Muscle layer of duodenum (tissue), 2 donors: Measurements from ENCODE around the gene NHS.

ENCODE experiments used
- H3K27ac ChIP-seq: one replicate; pipeline ENCODE4 v1.7.0; 2013; ENCODE audit warnings: mild to moderate bottlenecking, low read length
- H3K27me3 ChIP-seq: one replicate; pipeline ENCODE4 v1.7.0; 2013; ENCODE audit warnings: low read depth, mild to moderate bottlenecking, control low read depth, low read length
- H3K36me3 ChIP-seq, 2 donors: one replicate each; pipeline ENCODE4 v1.7.0; 2013; ENCODE audit warnings: low read length in 2 of 2, control low read depth in 1 of 2, mild to moderate bottlenecking in 1 of 2; ENCODE audit not compliant: insufficient read depth in 2 of 2, control insufficient read depth in 1 of 2
- H3K4me1 ChIP-seq, 2 donors: one replicate each; pipeline ENCODE4 v1.7.0; 2013; ENCODE audit warnings: low read length in 2 of 2, mild to moderate bottlenecking in 2 of 2, control low read depth in 1 of 2, moderate library complexity in 1 of 2; ENCODE audit not compliant: insufficient read depth in 2 of 2, control insufficient read depth in 1 of 2
- H3K4me3 ChIP-seq, 2 donors: one replicate each; pipeline ENCODE4 v1.7.0; 2013; ENCODE audit warnings: low read length in 2 of 2, low read depth in 1 of 2, mild to moderate bottlenecking in 1 of 2
- H3K9me3 ChIP-seq, 2 donors: one replicate each; pipeline ENCODE4 v1.7.0; 2013; ENCODE audit warnings: low read length in 2 of 2, control low read depth in 1 of 2, mild to moderate bottlenecking in 1 of 2; ENCODE audit not compliant: control insufficient read depth in 1 of 2
- donor health status: healthy.

The NHS gene

GRCh38 chrX:17643528-17643927 lies 268.5 kb downstream of the NHS start:
- no peaks in the 10 kb centered on the region for H3K9me3 ChIP-seq
- peaks cover 0 to 4% of the 10 kb centered on the region in 2 donors for H3K4me1 ChIP-seq
- no peaks in the 10 kb centered on the region for H3K27me3 ChIP-seq
- H3K36me3 ChIP-seq = no peaks in the 10 kb centered on the region
- H3K4me3 ChIP-seq = no peak overlapping the region
- H3K27ac ChIP-seq = no peak overlapping the region

- Histone ChIP-seq H3K4me1 (no peaks in the 10 kb centered on the region), H3K4me3 (no peak overlapping the region), H3K27ac (no peak overlapping the region), H3K9me3 (no peaks in the 10 kb centered on the region), H3K36me3 (no peaks in the 10 kb centered on the region), H3K27me3 (no peaks in the 10 kb centered on the region)
These were observed 269.0 kb downstream of the NHS start for GRCh38 chrX:17644001-17644400.

- H3K36me3 ChIP-seq = no peaks in the 10 kb centered on the region
- H3K4me1 ChIP-seq = peaks cover 0 to 18% of the 10 kb centered on the region in 2 donors
- no peak overlapping the region for H3K27ac ChIP-seq
- H3K9me3 ChIP-seq = no peaks in the 10 kb centered on the region
- H3K27me3 ChIP-seq = no peaks in the 10 kb centered on the region
- H3K4me3 ChIP-seq = no peak overlapping the region
These were observed 279.1 kb downstream of the NHS start for GRCh38 chrX:17654116-17654515.

- Histone ChIP-seq H3K9me3 (no peaks in the 10 kb centered on the region), H3K36me3 (no peaks in the 10 kb centered on the region), H3K27ac (no peak overlapping the region), H3K27me3 (no peaks in the 10 kb centered on the region), H3K4me3 (peak overlapping the region; percentile 37 to 58), H3K4me1 (peaks cover 0 to 18% of the 10 kb centered on the region in 2 donors)
These were observed 280.4 kb downstream of the NHS start for GRCh38 chrX:17655211-17656034.

GRCh38 chrX:17656035-17656418 lies 281.0 kb downstream of the NHS start:
- Histone ChIP-seq H3K36me3 (no peaks in the 10 kb centered on the region), H3K9me3 (no peaks in the 10 kb centered on the region), H3K4me3 (peak overlapping the region in 1 of 2 donors; percentile 58), H3K27me3 (no peaks in the 10 kb centered on the region), H3K4me1 (peaks cover 0 to 18% of the 10 kb centered on the region in 2 donors), H3K27ac (no peak overlapping the region)

GRCh38 chrX:17656556-17656955 lies 281.6 kb downstream of the NHS start:
- H3K4me1 ChIP-seq = peaks cover 0 to 18% of the 10 kb centered on the region in 2 donors
- H3K4me3 ChIP-seq = peak overlapping the region in 1 of 2 donors; percentile 58
- H3K27me3 ChIP-seq = no peaks in the 10 kb centered on the region
- no peak overlapping the region for H3K27ac ChIP-seq
- H3K9me3 ChIP-seq = no peaks in the 10 kb centered on the region
- no peaks in the 10 kb centered on the region for H3K36me3 ChIP-seq

GRCh38 chrX:17662391-17662790 lies 287.4 kb downstream of the NHS start:
- Histone ChIP-seq H3K4me1 (no peaks in the 10 kb centered on the region), H3K9me3 (no peaks in the 10 kb centered on the region), H3K36me3 (no peaks in the 10 kb centered on the region), H3K27me3 (no peaks in the 10 kb centered on the region), H3K4me3 (no peak overlapping the region), H3K27ac (no peak overlapping the region)

GRCh38 chrX:17668929-17669328 lies 293.9 kb downstream of the NHS start:
- H3K27me3 ChIP-seq = no peaks in the 10 kb centered on the region

GRCh38 chrX:17669458-17669857 lies 294.5 kb downstream of the NHS start:
- Histone ChIP-seq H3K4me1 (no peaks in the 10 kb centered on the region), H3K27me3 (no peaks in the 10 kb centered on the region), H3K27ac (no peak overlapping the region), H3K9me3 (no peaks in the 10 kb centered on the region), H3K4me3 (no peak overlapping the region), H3K36me3 (no peaks in the 10 kb centered on the region)

More at GRCh38 chrX:17668929-17669328, 293.9 kb downstream of the NHS start:
- H3K27ac ChIP-seq = no peak overlapping the region
- H3K36me3 ChIP-seq = no peaks in the 10 kb centered on the region
- no peaks in the 10 kb centered on the region for H3K4me1 ChIP-seq
- H3K4me3 ChIP-seq = no peak overlapping the region
- H3K9me3 ChIP-seq = no peaks in the 10 kb centered on the region

- H3K27ac ChIP-seq = no peak overlapping the region
- no peaks in the 10 kb centered on the region for H3K36me3 ChIP-seq
- no peaks in the 10 kb centered on the region for H3K9me3 ChIP-seq
- H3K4me1 ChIP-seq = no peaks in the 10 kb centered on the region
- H3K4me3 ChIP-seq = no peak overlapping the region
- no peaks in the 10 kb centered on the region for H3K27me3 ChIP-seq
These were observed 294.9 kb downstream of the NHS start for GRCh38 chrX:17669891-17670290.

GRCh38 chrX:17670874-17671273 lies 295.9 kb downstream of the NHS start:
- no peaks in the 10 kb centered on the region for H3K9me3 ChIP-seq
- no peaks in the 10 kb centered on the region for H3K4me1 ChIP-seq
- H3K27ac ChIP-seq = no peak overlapping the region
- no peaks in the 10 kb centered on the region for H3K36me3 ChIP-seq
- H3K27me3 ChIP-seq = no peaks in the 10 kb centered on the region
- no peak overlapping the region for H3K4me3 ChIP-seq

GRCh38 chrX:17674601-17675000 lies 299.6 kb downstream of the NHS start:
- H3K9me3 ChIP-seq = no peaks in the 10 kb centered on the region
- no peak overlapping the region for H3K4me3 ChIP-seq
- H3K36me3 ChIP-seq = no peaks in the 10 kb centered on the region
- H3K4me1 ChIP-seq = peaks cover 0 to 2% of the 10 kb centered on the region in 2 donors
- H3K27me3 ChIP-seq = no peaks in the 10 kb centered on the region
- H3K27ac ChIP-seq = no peak overlapping the region
